MM.1S (cell line): ENCODE measurements around the gene CKLF.

Experiments
- DNase-seq: peaks from one replicate; pipeline ENCODE4 v3.0.0-alpha.2; 2015
- H2AFZ ChIP-seq: fragments of 300-600 bp; sonication (generic); 2 replicates; pipeline ENCODE4 v1.6.0; 2016; ENCODE audit warnings: antibody characterized with exemption, low read length
- H3F3A ChIP-seq: fragments of 300-600 bp; sonication (generic); 2 replicates; pipeline ENCODE4 v1.6.1; 2016; ENCODE audit warnings: mild to moderate bottlenecking, antibody characterized with exemption, low read length, moderate library complexity, mixed read lengths; ENCODE audit not compliant: insufficient read depth
- H3K27ac ChIP-seq: fragments of 300-600 bp; sonication (generic); 2 replicates; pipeline ENCODE4 v1.5.1; 2016; ENCODE audit warnings: mild to moderate bottlenecking, low read length
- H3K27me3 ChIP-seq: fragments of 300-600 bp; sonication (generic); replicated peaks from 2 replicates; pipeline ENCODE4 v1.6.0; 2016; ENCODE audit warnings: low read length; ENCODE audit not compliant: insufficient read depth
- H3K36me3 ChIP-seq: fragments of 300-600 bp; sonication (generic); replicated peaks from 2 replicates; pipeline ENCODE4 v1.6.1; 2016; ENCODE audit warnings: mild to moderate bottlenecking, low read length, mixed read lengths; ENCODE audit not compliant: insufficient read depth
- H3K4me1 ChIP-seq: fragments of 300-600 bp; sonication (generic); 2 replicates; pipeline ENCODE4 v1.6.1; 2016; ENCODE audit warnings: low read length, mixed read lengths
- H3K4me2 ChIP-seq: fragments of 300-600 bp; sonication (generic); 2 replicates; pipeline ENCODE4 v1.6.0; 2016; ENCODE audit warnings: low read depth, low read length
- H3K4me3 ChIP-seq: fragments of 300-600 bp; sonication (generic); 2 replicates; pipeline ENCODE4 v1.5.1; 2016; ENCODE audit warnings: low read length, mixed read lengths
- H3K79me2 ChIP-seq: fragments of 300-600 bp; sonication (generic); 2 replicates; pipeline ENCODE4 v1.6.1; 2016; ENCODE audit warnings: mixed run types, low read length, mixed read lengths
- H3K9ac ChIP-seq: fragments of 300-600 bp; sonication (generic); 2 replicates; pipeline ENCODE4 v1.6.1; 2016; ENCODE audit warnings: low read length, mixed read lengths
- H3K9me2 ChIP-seq: fragments of 300-600 bp; sonication (generic); replicated peaks from 2 replicates; pipeline ENCODE4 v1.6.1; 2016; ENCODE audit warnings: mild to moderate bottlenecking, low read length, mixed read lengths; ENCODE audit not compliant: insufficient read depth
- H3K9me3 ChIP-seq: fragments of 300-600 bp; sonication (generic); replicated peaks from 2 replicates; pipeline ENCODE4 v1.6.1; 2016; ENCODE audit warnings: mild to moderate bottlenecking, low read length, mixed read lengths; ENCODE audit not compliant: insufficient read depth
- H4K20me1 ChIP-seq: fragments of 300-600 bp; sonication (generic); 2 replicates; pipeline ENCODE4 v1.6.1; 2016; ENCODE audit warnings: mild to moderate bottlenecking, low read length, moderate library complexity, mixed read lengths; ENCODE audit not compliant: insufficient read depth
- EZH2 ChIP-seq: fragments of 300-600 bp; sonication (generic); optimal IDR thresholded peaks from 2 replicates; pipeline ENCODE3; 2017; ENCODE audit warnings: low read depth, mild to moderate bottlenecking, antibody characterized with exemption, low read length, mixed read lengths
- EZH2phosphoT487 ChIP-seq: fragments of 300-600 bp; sonication (generic); IDR thresholded peaks from 2 replicates; pipeline ENCODE4 v1.6.1; 2018; ENCODE audit warnings: antibody characterized with exemption, low read length
- TF ChIP-seq, protein P1 (sequence below): fragments of 300-600 bp; sonication (generic); IDR thresholded peaks from 2 replicates; pipeline ENCODE4 v1.5.1; 2016; ENCODE audit warnings: antibody characterized with exemption, low read length, mixed read lengths

CKLF gene

DNA sequence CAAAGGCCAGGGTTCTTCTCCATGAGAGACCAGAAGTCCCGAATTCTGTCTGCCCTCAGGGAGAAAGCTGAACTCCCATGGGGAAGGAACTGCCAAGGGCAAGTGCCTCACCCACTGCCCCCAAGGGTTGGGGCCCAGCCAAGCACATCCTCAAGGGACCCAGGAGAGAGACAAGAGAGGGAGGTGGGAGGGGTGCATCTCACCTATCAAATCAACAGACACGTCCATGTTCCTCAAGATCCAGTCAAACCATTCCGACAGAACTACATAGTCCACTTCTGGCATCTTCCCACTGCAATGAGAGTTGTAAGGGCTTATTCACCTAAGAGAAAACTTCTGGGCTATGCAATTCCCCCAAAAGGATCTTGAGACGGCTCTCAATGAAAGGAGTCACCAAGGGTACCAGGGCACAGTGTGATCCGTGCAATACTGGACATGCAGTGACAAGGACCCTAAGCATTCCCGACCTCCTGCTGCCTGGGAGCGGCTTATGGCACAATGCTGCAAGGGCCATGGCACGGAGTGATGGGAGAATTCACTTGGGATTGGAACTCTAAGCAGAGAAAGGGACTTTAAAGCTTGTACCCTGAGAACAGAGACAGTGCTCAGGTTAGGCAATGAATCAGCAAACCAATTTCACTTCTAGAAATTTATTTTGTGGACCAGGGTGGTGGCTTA, 34.7 kb upstream of the CKLF start:
- H3K9me3 ChIP-seq: no peaks in the 10 kb centered on the region
- H3K4me1 ChIP-seq: peaks cover 65% of the 10 kb centered on the region
- DNase-seq: no peak
- H3K9ac ChIP-seq: peak overlapping the region; percentile 89
- peak overlapping the region; percentile 78 for H3K4me2 ChIP-seq
- H3K27ac ChIP-seq: peak overlapping the region; percentile 96
- H3K79me2 ChIP-seq: peaks cover 35% of the 10 kb centered on the region
- no peaks in the 10 kb centered on the region for H3K36me3 ChIP-seq
- H2AFZ ChIP-seq: no peak overlapping the region
- peaks cover 48% of the 10 kb centered on the region for H3F3A ChIP-seq
- H3K27me3 ChIP-seq: no peaks in the 10 kb centered on the region
- peak overlapping the region; percentile 59 for H3K4me3 ChIP-seq
- TF ChIP-seq EZH2 (no peak), EZH2phosphoT487 (no peak)
- TF ChIP-seq, protein P1, sequence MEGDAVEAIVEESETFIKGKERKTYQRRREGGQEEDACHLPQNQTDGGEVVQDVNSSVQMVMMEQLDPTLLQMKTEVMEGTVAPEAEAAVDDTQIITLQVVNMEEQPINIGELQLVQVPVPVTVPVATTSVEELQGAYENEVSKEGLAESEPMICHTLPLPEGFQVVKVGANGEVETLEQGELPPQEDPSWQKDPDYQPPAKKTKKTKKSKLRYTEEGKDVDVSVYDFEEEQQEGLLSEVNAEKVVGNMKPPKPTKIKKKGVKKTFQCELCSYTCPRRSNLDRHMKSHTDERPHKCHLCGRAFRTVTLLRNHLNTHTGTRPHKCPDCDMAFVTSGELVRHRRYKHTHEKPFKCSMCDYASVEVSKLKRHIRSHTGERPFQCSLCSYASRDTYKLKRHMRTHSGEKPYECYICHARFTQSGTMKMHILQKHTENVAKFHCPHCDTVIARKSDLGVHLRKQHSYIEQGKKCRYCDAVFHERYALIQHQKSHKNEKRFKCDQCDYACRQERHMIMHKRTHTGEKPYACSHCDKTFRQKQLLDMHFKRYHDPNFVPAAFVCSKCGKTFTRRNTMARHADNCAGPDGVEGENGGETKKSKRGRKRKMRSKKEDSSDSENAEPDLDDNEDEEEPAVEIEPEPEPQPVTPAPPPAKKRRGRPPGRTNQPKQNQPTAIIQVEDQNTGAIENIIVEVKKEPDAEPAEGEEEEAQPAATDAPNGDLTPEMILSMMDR: no peak
- H3K9me2 ChIP-seq: no peaks in the 10 kb centered on the region
- no peaks in the 10 kb centered on the region for H4K20me1 ChIP-seq

DNA sequence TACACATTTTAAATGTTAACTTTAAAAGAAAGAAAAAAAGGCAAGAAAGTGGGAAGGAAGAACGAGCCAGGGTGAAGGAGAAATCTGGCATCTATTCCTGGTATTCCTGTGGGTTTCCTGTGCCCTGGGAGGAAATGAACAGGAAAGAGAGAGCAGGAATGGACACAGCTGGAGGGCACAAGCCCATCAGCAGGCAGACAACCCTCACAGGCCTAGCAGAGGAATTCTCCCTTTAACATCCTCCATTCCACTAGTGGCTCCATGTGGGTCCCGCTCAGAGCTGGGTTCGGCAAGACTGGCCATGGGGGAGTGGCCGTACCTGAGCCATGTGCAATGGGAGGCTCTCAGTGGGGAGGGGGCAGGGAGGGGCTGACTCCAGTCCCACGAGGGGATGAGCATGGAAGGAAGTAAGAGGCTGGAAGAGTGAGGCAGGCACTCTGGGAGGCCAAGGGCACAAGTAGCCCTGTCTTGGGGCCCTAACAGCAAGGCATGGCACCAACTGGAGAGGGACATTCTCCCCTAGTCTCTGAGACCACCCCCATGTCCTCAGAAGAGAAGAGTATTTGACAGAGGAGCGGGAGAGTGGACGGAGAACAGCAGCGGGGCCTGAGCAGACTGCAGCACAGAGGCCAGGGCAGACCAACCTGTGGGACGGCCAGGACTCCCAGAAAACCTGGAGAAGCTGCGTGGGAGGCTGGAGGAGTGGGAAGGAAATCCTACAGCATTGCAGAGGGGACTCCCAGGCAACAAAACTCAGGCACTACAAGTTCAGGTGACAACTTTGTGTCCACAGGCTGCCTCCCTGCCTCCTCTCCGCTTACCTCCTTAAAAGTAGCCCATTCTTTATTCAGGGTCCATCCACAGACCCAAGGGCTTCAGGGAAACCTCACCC, 32.6 kb upstream of the CKLF start:
- peaks cover 83% of the 10 kb centered on the region for H3K4me1 ChIP-seq
- H3K4me3 ChIP-seq: no peak overlapping the region

DNA sequence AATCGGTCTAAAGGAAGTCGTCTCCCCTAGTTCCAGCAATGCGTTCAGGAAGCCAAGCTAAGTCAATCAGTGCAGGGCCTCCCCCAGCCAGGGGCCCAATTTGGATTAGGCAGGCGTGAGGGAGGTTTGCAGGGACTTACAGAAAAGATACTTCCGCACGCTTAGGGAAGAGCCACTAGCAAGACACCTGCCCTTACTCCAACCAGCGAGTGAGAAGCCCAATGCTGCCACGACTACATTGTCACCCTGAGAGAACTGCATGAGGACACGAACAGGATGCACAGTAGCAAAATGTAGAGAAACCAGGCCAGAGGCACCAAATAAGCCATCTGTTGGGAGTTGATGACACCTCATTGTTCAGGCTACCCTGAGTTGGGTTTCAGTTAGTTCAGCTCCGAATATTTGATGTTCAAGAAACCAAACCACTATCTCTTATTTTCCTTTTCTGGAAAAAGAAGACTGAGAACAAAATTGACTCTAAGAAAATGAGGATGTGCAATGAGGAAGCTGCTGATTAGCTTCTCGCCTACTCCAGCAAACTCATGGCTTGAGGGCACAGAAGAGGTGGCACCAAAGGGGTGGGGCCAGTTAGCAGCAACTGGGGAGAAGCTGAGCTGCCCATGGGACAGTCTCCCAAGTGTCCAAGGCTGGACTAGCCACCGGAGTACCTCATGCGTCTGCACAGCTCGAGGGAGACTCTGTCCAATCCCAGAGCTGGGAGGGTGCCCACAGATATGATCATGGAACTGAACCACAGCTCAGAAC, 31.8 kb upstream of the CKLF start:
- Histone ChIP-seq H3K79me2 (peaks cover 30% of the 10 kb centered on the region), H3F3A (peaks cover 74% of the 10 kb centered on the region), H3K4me3 (no peak overlapping the region), H4K20me1 (no peaks in the 10 kb centered on the region), H3K9me3 (no peaks in the 10 kb centered on the region), H2AFZ (no peak overlapping the region), H3K9me2 (no peaks in the 10 kb centered on the region), H3K36me3 (no peaks in the 10 kb centered on the region), H3K27me3 (no peaks in the 10 kb centered on the region), H3K27ac (peak overlapping the region; percentile 92), H3K4me2 (no peak overlapping the region), H3K9ac (peak overlapping the region; percentile 66; the same call in 1 of the 2 replicates), H3K4me1 (peaks cover 86% of the 10 kb centered on the region)
- DNase-seq: peak; percentile 37
- TF ChIP-seq EZH2phosphoT487 (no peak), EZH2 (no peak)
- TF ChIP-seq, protein P1: no peak

More for the DNA sequence above, 32.6 kb upstream of the CKLF start:
- Histone ChIP-seq H2AFZ (no peak overlapping the region), H3K9me3 (no peaks in the 10 kb centered on the region), H3K9ac (no peak overlapping the region), H4K20me1 (no peaks in the 10 kb centered on the region), H3K36me3 (no peaks in the 10 kb centered on the region), H3K4me2 (no peak overlapping the region), H3K27me3 (no peaks in the 10 kb centered on the region), H3K79me2 (peaks cover 35% of the 10 kb centered on the region), H3K9me2 (no peaks in the 10 kb centered on the region), H3F3A (peaks cover 67% of the 10 kb centered on the region), H3K27ac (peak overlapping the region; percentile 92; the same call in 1 of the 2 replicates)
- TF ChIP-seq EZH2phosphoT487 (no peak), EZH2 (no peak)
- TF ChIP-seq, protein P1: no peak
- DNase-seq: no peak
